IgD-negative memory B cell (primary cell): ENCODE data around the gene EMSY. TPM values are rescaled to one million over a fixed set of nuclear protein-coding genes. Genes with fewer than 3 reads are reported as not detected.
"Not testable (repeated sequence)": the region's sequence is repeated elsewhere in the genome, so short reads cannot be mapped to it uniquely, and the experiment has no call there.

ENCODE experiments used
- H3K27ac Mint-ChIP-seq, 3 donors: one replicate each; pipeline ENCODE4 v1.8.0; 2020 to 2022; ENCODE audit warnings: mild to moderate bottlenecking in 3 of 3, mixed read lengths in 3 of 3, moderate library complexity in 1 of 3
- H3K27me3 Mint-ChIP-seq: one replicate; pipeline ENCODE4 v1.8.0; 2021; ENCODE audit warnings: mixed read lengths
- H3K36me3 Mint-ChIP-seq: one replicate; pipeline ENCODE4 v1.8.0; 2020; ENCODE audit warnings: mild to moderate bottlenecking, mixed read lengths
- H3K4me1 Mint-ChIP-seq, 3 donors: one replicate each; pipeline ENCODE4 v1.8.0; 2020 to 2022; ENCODE audit warnings: mixed read lengths in 3 of 3, mild to moderate bottlenecking in 1 of 3
- H3K4me3 Mint-ChIP-seq, 4 donors: one replicate each; pipeline ENCODE4 v1.8.0; 2020 to 2022; ENCODE audit warnings: mild to moderate bottlenecking in 4 of 4, mixed read lengths in 4 of 4, moderate library complexity in 3 of 4
- H3K9me3 Mint-ChIP-seq, 3 donors: one replicate each; pipeline ENCODE4 v1.8.0; 2020 to 2021; ENCODE audit warnings: mixed read lengths in 3 of 3, mild to moderate bottlenecking in 1 of 3
- polyA plus RNA-seq: library from polyadenylated mRNA; unstranded; fragments of 300-500 nt; fragmentation: Illumina TruSeq; gene quantifications from one replicate; pipeline ENCODE4 v1.2.3, GENCODE V29; 2021

Gene EMSY
- polyA plus RNA-seq, 1 donor from 2014 or later = 22.9 TPM

- no peak overlapping the region for H3K4me3 Mint-ChIP-seq
- no peak overlapping the region for H3K27ac Mint-ChIP-seq
- H3K36me3 Mint-ChIP-seq = peaks cover 2% of the 10 kb centered on the region
- peaks cover 20% of the 10 kb centered on the region for H3K27me3 Mint-ChIP-seq
- H3K4me1 Mint-ChIP-seq = no peaks in the 10 kb centered on the region
- H3K9me3 Mint-ChIP-seq = no peaks in the 10 kb centered on the region
Measured at GRCh38 chr11:76579752-76580151, 134.9 kb downstream of the EMSY start.

DNA sequence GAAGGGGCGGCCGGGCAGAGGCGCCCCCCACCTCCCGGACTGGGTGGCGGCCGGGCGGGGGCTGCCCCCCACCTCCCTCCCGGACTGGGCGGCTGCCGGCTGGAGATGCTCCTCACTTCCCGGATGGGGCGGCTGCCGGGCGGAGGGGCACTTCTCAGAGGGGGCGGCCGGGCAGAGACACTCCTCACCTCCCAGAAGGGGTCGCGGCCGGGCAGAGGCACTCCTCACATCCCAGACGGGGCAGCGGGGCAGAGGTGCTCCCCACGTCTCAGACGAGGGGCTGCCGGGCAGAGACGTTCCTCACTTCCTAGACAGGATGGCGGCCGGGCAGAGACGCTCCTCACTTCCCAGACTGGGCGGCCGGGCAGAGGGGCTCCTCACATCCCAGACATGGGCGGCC is 137.7 kb downstream of the EMSY start:
- H3K4me1 Mint-ChIP-seq, H3K4me3 Mint-ChIP-seq, H3K27ac Mint-ChIP-seq, H3K9me3 Mint-ChIP-seq, H3K36me3 Mint-ChIP-seq: not testable (repeated sequence)
- peaks cover 19% of the 10 kb centered on the region for H3K27me3 Mint-ChIP-seq

- peaks cover 5 to 6% (median 5%) of the 10 kb centered on the region in 3 donors for H3K4me1 Mint-ChIP-seq
Measured at GRCh38 chr11:76587820-76588454, 143.1 kb downstream of the EMSY start.

GRCh38 chr11:76588455-76589325 is 143.9 kb downstream of the EMSY start:
- Mint-ChIP-seq H3K36me3 (no peaks in the 10 kb centered on the region), H3K4me1 (peaks cover 5 to 10% (median 8%) of the 10 kb centered on the region in 3 donors), H3K4me3 (peak overlapping the region in 2 of 4 donors; percentile 68 to 82), H3K27ac (no peak overlapping the region), H3K9me3 (no peaks in the 10 kb centered on the region), H3K27me3 (peaks cover 14% of the 10 kb centered on the region)

More at GRCh38 chr11:76587820-76588454, 143.1 kb downstream of the EMSY start:
- Mint-ChIP-seq H3K36me3 (no peaks in the 10 kb centered on the region), H3K9me3 (no peaks in the 10 kb centered on the region), H3K27me3 (peaks cover 14% of the 10 kb centered on the region), H3K4me3 (peak overlapping the region in 1 of 4 donors; percentile 82), H3K27ac (no peak overlapping the region)

- H3K4me3 Mint-ChIP-seq = peak overlapping the region in 1 of 4 donors; percentile 12
- H3K36me3 Mint-ChIP-seq = no peaks in the 10 kb centered on the region
- H3K27me3 Mint-ChIP-seq = peaks cover 17% of the 10 kb centered on the region
- no peaks in the 10 kb centered on the region for H3K9me3 Mint-ChIP-seq
- no peak overlapping the region for H3K27ac Mint-ChIP-seq
- peaks cover 5 to 10% (median 9%) of the 10 kb centered on the region in 3 donors for H3K4me1 Mint-ChIP-seq
Measured at GRCh38 chr11:76589477-76589876, 144.7 kb downstream of the EMSY start.

GRCh38 chr11:76589964-76590950 is 145.4 kb downstream of the EMSY start:
- Mint-ChIP-seq H3K9me3 (peaks cover 0 to 3% (median 0%) of the 10 kb centered on the region in 3 donors), H3K27ac (no peak overlapping the region), H3K4me1 (peaks cover 5 to 10% (median 9%) of the 10 kb centered on the region in 3 donors), H3K4me3 (peak overlapping the region in 1 of 4 donors; percentile 9), H3K36me3 (no peaks in the 10 kb centered on the region), H3K27me3 (peaks cover 19% of the 10 kb centered on the region)

DNA sequence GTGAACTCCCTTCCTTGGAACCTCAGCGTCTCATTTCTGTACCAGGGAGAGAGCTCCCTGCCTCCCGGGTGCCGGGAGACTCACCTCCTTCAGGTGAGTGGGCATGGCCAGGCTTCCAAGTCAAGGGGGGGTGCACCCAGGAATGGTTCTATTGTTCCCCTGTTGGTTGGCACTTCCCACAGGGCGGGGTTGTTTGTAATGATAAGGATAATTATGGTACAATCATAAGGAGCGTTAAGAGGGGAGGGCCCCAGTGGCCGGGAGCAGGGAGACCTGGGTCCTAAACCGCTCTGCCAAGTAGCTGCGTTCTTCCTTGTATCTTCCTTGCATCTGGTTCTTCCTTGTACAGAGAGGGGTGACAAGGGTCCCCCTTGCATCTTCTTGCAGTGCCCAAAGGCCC is 146.6 kb downstream of the EMSY start:
- Mint-ChIP-seq H3K4me3 (no peak overlapping the region), H3K9me3 (peaks cover 0 to 3% (median 0%) of the 10 kb centered on the region in 3 donors), H3K27ac (peak overlapping the region in 1 of 3 donors; percentile 35), H3K4me1 (peaks cover 5 to 10% (median 9%) of the 10 kb centered on the region in 3 donors), H3K36me3 (no peaks in the 10 kb centered on the region), H3K27me3 (peaks cover 17% of the 10 kb centered on the region)

- Mint-ChIP-seq H3K27ac (peak overlapping the region in 2 of 3 donors; percentile 35 to 83), H3K9me3 (peaks cover 0 to 3% (median 0%) of the 10 kb centered on the region in 3 donors), H3K4me1 (peaks cover 5 to 10% (median 9%) of the 10 kb centered on the region in 3 donors), H3K27me3 (peaks cover 18% of the 10 kb centered on the region), H3K36me3 (no peaks in the 10 kb centered on the region), H3K4me3 (no peak overlapping the region)
Measured at GRCh38 chr11:76592025-76592914, 147.5 kb downstream of the EMSY start.

- H3K9me3 Mint-ChIP-seq = peaks cover 0 to 3% (median 0%) of the 10 kb centered on the region in 3 donors
- no peaks in the 10 kb centered on the region for H3K36me3 Mint-ChIP-seq
- H3K27me3 Mint-ChIP-seq = peaks cover 25% of the 10 kb centered on the region
- H3K27ac Mint-ChIP-seq = no peak overlapping the region
- no peak overlapping the region for H3K4me3 Mint-ChIP-seq
- peaks cover 4 to 9% (median 8%) of the 10 kb centered on the region in 3 donors for H3K4me1 Mint-ChIP-seq
Measured at GRCh38 chr11:76592961-76593360, 148.1 kb downstream of the EMSY start.

DNA sequence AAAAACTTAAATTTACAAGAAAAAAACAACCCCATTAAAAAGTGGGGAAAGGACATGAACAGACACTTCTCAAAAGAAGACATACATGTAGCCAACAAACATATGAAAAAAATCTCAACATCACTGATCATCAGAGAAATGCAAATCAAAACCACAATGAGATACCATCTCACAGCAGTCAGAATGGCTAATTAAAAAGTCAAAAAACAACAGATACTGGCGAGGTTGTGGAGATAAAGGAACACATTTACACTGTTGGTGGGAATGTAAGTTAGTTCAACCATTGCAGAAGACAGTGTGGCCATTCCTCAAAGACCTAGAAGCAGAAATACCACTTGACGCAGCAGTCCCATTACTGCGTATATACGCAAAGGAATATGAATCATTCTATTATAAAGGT is 150.3 kb downstream of the EMSY start:
- not testable (repeated sequence) for H3K9me3 Mint-ChIP-seq, H3K4me1 Mint-ChIP-seq, H3K27ac Mint-ChIP-seq, H3K36me3 Mint-ChIP-seq, H3K4me3 Mint-ChIP-seq
- H3K27me3 Mint-ChIP-seq = peaks cover 27% of the 10 kb centered on the region

GRCh38 chr11:76596652-76597051 is 151.8 kb downstream of the EMSY start:
- peaks cover 0 to 4% (median 3%) of the 10 kb centered on the region in 3 donors for H3K4me1 Mint-ChIP-seq
- H3K27ac Mint-ChIP-seq = no peak overlapping the region
- no peaks in the 10 kb centered on the region for H3K36me3 Mint-ChIP-seq
- H3K9me3 Mint-ChIP-seq = peaks cover 0 to 3% (median 0%) of the 10 kb centered on the region in 3 donors
- H3K27me3 Mint-ChIP-seq = peaks cover 24% of the 10 kb centered on the region
- H3K4me3 Mint-ChIP-seq = no peak overlapping the region

GRCh38 chr11:76597533-76598425 is 153.0 kb downstream of the EMSY start:
- H3K4me1 Mint-ChIP-seq = peaks cover 0 to 4% (median 3%) of the 10 kb centered on the region in 3 donors
- no peak overlapping the region for H3K27ac Mint-ChIP-seq
- H3K27me3 Mint-ChIP-seq = peaks cover 18% of the 10 kb centered on the region
- peaks cover 0 to 3% (median 0%) of the 10 kb centered on the region in 3 donors for H3K9me3 Mint-ChIP-seq
- no peaks in the 10 kb centered on the region for H3K36me3 Mint-ChIP-seq
- no peak overlapping the region for H3K4me3 Mint-ChIP-seq

GRCh38 chr11:76598426-76598839 is 153.6 kb downstream of the EMSY start:
- Mint-ChIP-seq H3K4me1 (peaks cover 0 to 3% (median 2%) of the 10 kb centered on the region in 3 donors), H3K27ac (no peak overlapping the region), H3K9me3 (peaks cover 0 to 3% (median 0%) of the 10 kb centered on the region in 3 donors), H3K36me3 (no peaks in the 10 kb centered on the region), H3K4me3 (no peak overlapping the region), H3K27me3 (peaks cover 19% of the 10 kb centered on the region)
